Neural progenitor cell (in vitro differentiated cells): ENCODE data around the gene FAM209A.

Experiments used
- EZH2 ChIP-seq: fragments of 200-600 bp; sonication (generic); IDR thresholded peaks from 2 replicates; pipeline ENCODE4 v1.6.1; 2017; ENCODE audit warnings: antibody characterized with exemption, mild to moderate bottlenecking, moderate library complexity
- EZH2phosphoT487 ChIP-seq: fragments of 200-600 bp; sonication (generic); IDR thresholded peaks from 2 replicates; pipeline ENCODE4 v1.6.1; 2017; ENCODE audit warnings: antibody characterized with exemption
- TF ChIP-seq, protein P1 (sequence below): fragments of 200-600 bp; sonication (generic); IDR thresholded peaks from 2 replicates; pipeline ENCODE4 v1.5.1; 2017; ENCODE audit warnings: antibody characterized with exemption, mild to moderate bottlenecking

DNA sequence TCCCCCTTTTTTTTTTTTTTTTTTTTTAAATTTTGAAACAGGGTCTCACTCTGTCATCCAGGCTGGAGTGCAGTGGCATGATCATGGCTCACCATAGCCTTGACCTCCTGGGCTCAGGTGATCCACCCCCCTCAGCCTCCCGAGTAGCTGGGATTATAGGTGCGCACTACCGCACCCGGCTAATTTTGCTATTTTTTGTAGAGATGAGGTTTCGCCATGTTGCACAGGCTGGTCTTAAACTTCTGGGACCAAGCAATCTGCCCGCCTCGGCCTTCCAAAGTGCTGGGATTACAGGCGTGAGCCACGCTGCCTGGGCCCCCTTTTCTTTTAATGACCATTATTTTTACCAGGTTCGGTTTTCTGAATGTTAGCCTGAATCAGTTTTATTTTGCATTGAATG lies 5.0 kb upstream of the FAM209A start:
- TF ChIP-seq, protein P1, sequence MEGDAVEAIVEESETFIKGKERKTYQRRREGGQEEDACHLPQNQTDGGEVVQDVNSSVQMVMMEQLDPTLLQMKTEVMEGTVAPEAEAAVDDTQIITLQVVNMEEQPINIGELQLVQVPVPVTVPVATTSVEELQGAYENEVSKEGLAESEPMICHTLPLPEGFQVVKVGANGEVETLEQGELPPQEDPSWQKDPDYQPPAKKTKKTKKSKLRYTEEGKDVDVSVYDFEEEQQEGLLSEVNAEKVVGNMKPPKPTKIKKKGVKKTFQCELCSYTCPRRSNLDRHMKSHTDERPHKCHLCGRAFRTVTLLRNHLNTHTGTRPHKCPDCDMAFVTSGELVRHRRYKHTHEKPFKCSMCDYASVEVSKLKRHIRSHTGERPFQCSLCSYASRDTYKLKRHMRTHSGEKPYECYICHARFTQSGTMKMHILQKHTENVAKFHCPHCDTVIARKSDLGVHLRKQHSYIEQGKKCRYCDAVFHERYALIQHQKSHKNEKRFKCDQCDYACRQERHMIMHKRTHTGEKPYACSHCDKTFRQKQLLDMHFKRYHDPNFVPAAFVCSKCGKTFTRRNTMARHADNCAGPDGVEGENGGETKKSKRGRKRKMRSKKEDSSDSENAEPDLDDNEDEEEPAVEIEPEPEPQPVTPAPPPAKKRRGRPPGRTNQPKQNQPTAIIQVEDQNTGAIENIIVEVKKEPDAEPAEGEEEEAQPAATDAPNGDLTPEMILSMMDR = no peak
- no peak for TF ChIP-seq EZH2phosphoT487
- TF ChIP-seq EZH2 = no peak
